Omental fat pad (tissue), 4 donors: Measurements from ENCODE around the gene CAV1. TPM values are rescaled to one million over a fixed set of nuclear protein-coding genes. Genes with fewer than 3 reads are reported as not detected.

Experiments used
- ATAC-seq: fragments of 150-250 bp; one replicate; pipeline ENCODE4 v1.9.1; 2016; ENCODE audit warnings: mild to moderate bottlenecking, moderate library complexity; ENCODE audit not compliant: low FRiP score
- DNase-seq: peaks from one replicate; pipeline ENCODE4 v3.0.0-alpha.2; 2019; ENCODE audit warnings: low spot score
- small RNA-seq: library from RNA; depleted of rRNA; stranded (forward); fragments of <200 nt; gene quantifications from one replicate; pipeline ENCODE3, GENCODE V24; 2016
- total RNA-seq, 4 donors: library from RNA; depleted of rRNA; stranded (reverse); fragments of >200 nt; gene quantifications; one replicate each; pipeline ENCODE4 v1.1.0, GENCODE V29; 2016
- TF ChIP-seq, protein P1 (sequence below), 3 donors: fragments of 450-650 bp; IDR thresholded peaks; one replicate each; pipeline ENCODE4 v1.5.1; 2016 to 2017; ENCODE audit warnings: antibody characterized with exemption in 3 of 3, mild to moderate bottlenecking in 3 of 3, moderate library complexity in 2 of 3

Gene CAV1
- total RNA-seq, 4 donors from 2014 or later, result 354 to 482 (median 468) TPM

- TF ChIP-seq, protein P1, sequence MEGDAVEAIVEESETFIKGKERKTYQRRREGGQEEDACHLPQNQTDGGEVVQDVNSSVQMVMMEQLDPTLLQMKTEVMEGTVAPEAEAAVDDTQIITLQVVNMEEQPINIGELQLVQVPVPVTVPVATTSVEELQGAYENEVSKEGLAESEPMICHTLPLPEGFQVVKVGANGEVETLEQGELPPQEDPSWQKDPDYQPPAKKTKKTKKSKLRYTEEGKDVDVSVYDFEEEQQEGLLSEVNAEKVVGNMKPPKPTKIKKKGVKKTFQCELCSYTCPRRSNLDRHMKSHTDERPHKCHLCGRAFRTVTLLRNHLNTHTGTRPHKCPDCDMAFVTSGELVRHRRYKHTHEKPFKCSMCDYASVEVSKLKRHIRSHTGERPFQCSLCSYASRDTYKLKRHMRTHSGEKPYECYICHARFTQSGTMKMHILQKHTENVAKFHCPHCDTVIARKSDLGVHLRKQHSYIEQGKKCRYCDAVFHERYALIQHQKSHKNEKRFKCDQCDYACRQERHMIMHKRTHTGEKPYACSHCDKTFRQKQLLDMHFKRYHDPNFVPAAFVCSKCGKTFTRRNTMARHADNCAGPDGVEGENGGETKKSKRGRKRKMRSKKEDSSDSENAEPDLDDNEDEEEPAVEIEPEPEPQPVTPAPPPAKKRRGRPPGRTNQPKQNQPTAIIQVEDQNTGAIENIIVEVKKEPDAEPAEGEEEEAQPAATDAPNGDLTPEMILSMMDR (IDR thresholded peaks at IDR 0.05), result no peak
- no peak for DNase-seq
- no peak for ATAC-seq
Measured at GRCh38 chr7:116610721-116611120, 85.9 kb downstream of the CAV1 start.

Small RNAs within 50 kb of the gene (small RNA-seq; reads per million reads assigned to genes)
- not detected for gene AC006159.2

Other genes with a start within 250 kb of the CAV1 start
- 100 to 1,000 TPM; 144 to 204 (median 164) TPM for gene CAV2, start 25.3 kb upstream of the CAV1 start, total RNA-seq
- 10 to 100 TPM; 24.9 to 92.4 (median 54.4) TPM for gene MET, start 147.2 kb downstream of the CAV1 start, total RNA-seq